CD4-positive, alpha-beta T cell treated with Interleukin-15 for 1 hour (primary cell): ENCODE results near the gene SLMAP.

Experiments
- DNase-seq: peaks from one replicate; pipeline ENCODE4 v3.0.0-alpha.2; 2020

SLMAP gene

GRCh38 chr3:57755741-57756527 lies at the start of gene SLMAP:
Gene SLMAP (plus strand): TSS chr3:57756309. CDS start chr3:57757652, 1,343 bp downstream.
- DNase-seq, result peak; percentile 95

GRCh38 chr3:57706462-57706861 lies 49.6 kb upstream of the SLMAP start:
- no peak for DNase-seq

- no peak for DNase-seq
These were observed 47.1 kb upstream of the SLMAP start for GRCh38 chr3:57709031-57709430.

- DNase-seq, result no peak
These were observed 46.5 kb upstream of the SLMAP start for GRCh38 chr3:57709559-57709958.

- no peak for DNase-seq
These were observed 40.4 kb upstream of the SLMAP start for GRCh38 chr3:57715686-57716085.

- DNase-seq, result no peak
These were observed 38.8 kb upstream of the SLMAP start for GRCh38 chr3:57717205-57717868.

GRCh38 chr3:57718118-57718517 lies 38.0 kb upstream of the SLMAP start:
- no peak for DNase-seq

GRCh38 chr3:57726397-57726796 lies 29.7 kb upstream of the SLMAP start:
- no peak for DNase-seq

GRCh38 chr3:57727106-57727505 lies 29.0 kb upstream of the SLMAP start:
- DNase-seq, result no peak

- DNase-seq, result no peak
These were observed 26.6 kb upstream of the SLMAP start for GRCh38 chr3:57729334-57730045.

- DNase-seq, result no peak
These were observed 25.4 kb upstream of the SLMAP start for GRCh38 chr3:57730682-57731081.

GRCh38 chr3:57731311-57731710 lies 24.8 kb upstream of the SLMAP start:
- no peak for DNase-seq

- DNase-seq, result no peak
These were observed 22.3 kb upstream of the SLMAP start for GRCh38 chr3:57733790-57734189.

GRCh38 chr3:57735405-57735804 lies 20.7 kb upstream of the SLMAP start:
- DNase-seq, result no peak

GRCh38 chr3:57737840-57738239 lies 18.3 kb upstream of the SLMAP start:
- DNase-seq, result no peak

- no peak for DNase-seq
These were observed 17.7 kb upstream of the SLMAP start for GRCh38 chr3:57738391-57738790.

- DNase-seq, result no peak
These were observed 16.1 kb upstream of the SLMAP start for GRCh38 chr3:57740027-57740426.

- DNase-seq, result no peak
These were observed 12.6 kb upstream of the SLMAP start for GRCh38 chr3:57743496-57743895.

GRCh38 chr3:57745101-57745500 lies 11.0 kb upstream of the SLMAP start:
- DNase-seq, result no peak

- no peak for DNase-seq
These were observed 9.7 kb upstream of the SLMAP start for GRCh38 chr3:57746156-57747010.

- no peak for DNase-seq
These were observed 6.6 kb upstream of the SLMAP start for GRCh38 chr3:57749542-57749941.

GRCh38 chr3:57752307-57752706 lies 3.8 kb upstream of the SLMAP start:
- DNase-seq, result no peak

GRCh38 chr3:57753016-57753415 lies 3.1 kb upstream of the SLMAP start:
- DNase-seq, result no peak
